IPS-15b (cell line): ENCODE data around the gene TSPAN14.
"Not testable (repeated sequence)": the region's sequence is repeated elsewhere in the genome, so short reads cannot be mapped to it uniquely, and the experiment has no call there.

Source experiments
- H3K27me3 ChIP-seq: one replicate; pipeline ENCODE4 v1.6.1; 2013; ENCODE audit warnings: low read length; ENCODE audit not compliant: control insufficient read depth, insufficient read depth
- H3K36me3 ChIP-seq: one replicate; pipeline ENCODE4 v1.6.1; 2013; ENCODE audit warnings: low read length; ENCODE audit not compliant: control insufficient read depth, insufficient read depth
- H3K4me1 ChIP-seq: one replicate; pipeline ENCODE4 v1.6.1; 2013; ENCODE audit warnings: mild to moderate bottlenecking, low read length; ENCODE audit not compliant: control insufficient read depth, insufficient read depth
- H3K4me3 ChIP-seq: one replicate; pipeline ENCODE4 v1.5.1; 2013; ENCODE audit warnings: low read depth, low read length
- H3K9ac ChIP-seq: one replicate; pipeline ENCODE4 v1.6.1; 2013; ENCODE audit warnings: low read depth, mild to moderate bottlenecking, low read length
- H3K9me3 ChIP-seq: one replicate; pipeline ENCODE4 v1.6.1; 2013; ENCODE audit warnings: mild to moderate bottlenecking, low read length; ENCODE audit not compliant: control insufficient read depth, insufficient read depth

TSPAN14 gene

DNA sequence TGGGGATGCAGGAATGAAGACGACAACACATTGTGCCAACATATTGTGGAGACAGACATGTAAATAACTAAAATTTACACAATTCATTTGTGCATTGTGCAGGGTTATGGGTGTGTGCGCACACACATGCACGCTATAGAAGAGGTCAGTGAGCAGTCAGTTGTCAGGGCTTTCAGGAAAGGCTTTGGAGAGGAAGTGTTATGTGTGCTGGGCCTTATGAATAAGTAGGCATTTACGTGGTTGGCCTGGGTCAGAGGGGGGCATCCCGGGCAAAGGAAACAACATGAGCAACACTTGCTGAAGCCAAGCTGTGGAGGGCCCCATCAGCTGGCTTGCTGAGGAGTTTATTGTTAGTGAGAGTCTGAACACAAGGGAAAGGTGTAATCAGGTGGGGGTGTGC lies 41.6 kb upstream of the TSPAN14 start:
- H3K4me3 ChIP-seq = no peak overlapping the region
- no peaks in the 10 kb centered on the region for H3K9me3 ChIP-seq
- no peak overlapping the region for H3K9ac ChIP-seq
- H3K4me1 ChIP-seq = peaks cover 8% of the 10 kb centered on the region
- H3K36me3 ChIP-seq = no peaks in the 10 kb centered on the region
- H3K27me3 ChIP-seq = peaks cover 35% of the 10 kb centered on the region

DNA sequence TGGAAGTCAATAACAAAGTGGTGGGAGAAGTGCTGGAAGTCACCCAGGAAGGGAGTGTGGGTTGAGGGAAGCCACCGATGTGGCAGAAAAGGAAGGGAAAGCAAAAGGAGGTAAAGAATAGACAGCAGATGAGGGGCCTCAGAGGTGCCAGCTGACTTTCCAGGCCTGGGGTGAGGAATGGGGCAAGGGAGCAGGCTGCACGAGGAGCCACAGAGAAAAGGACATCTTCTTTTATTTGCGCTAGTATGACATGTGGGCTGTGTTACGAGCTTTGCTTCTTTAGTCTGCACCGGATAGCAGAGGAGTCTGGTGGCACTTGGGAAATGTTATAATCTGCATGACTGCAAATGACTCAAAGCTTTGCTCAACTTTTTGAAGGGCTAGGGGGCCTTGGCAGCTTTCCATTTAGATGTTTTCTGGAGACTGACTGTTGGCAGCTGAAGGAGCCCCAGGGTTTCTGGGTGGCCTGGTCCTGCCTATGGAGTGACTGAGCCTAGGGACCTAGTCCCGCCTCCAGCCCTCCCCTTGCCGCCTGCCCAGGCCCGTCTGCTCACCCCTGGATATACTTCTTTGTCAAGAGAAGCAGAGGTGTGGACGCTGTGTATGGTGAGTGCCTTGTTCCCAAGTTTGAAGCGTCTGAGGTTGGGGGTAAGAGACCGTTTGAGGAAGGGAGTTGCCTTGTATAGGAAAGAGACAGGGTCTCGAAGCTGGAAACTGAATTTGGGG lies 40.7 kb upstream of the TSPAN14 start:
- H3K9ac ChIP-seq = no peak overlapping the region
- no peaks in the 10 kb centered on the region for H3K9me3 ChIP-seq
- no peaks in the 10 kb centered on the region for H3K36me3 ChIP-seq
- peaks cover 15% of the 10 kb centered on the region for H3K4me1 ChIP-seq
- peaks cover 31% of the 10 kb centered on the region for H3K27me3 ChIP-seq
- no peak overlapping the region for H3K4me3 ChIP-seq

DNA sequence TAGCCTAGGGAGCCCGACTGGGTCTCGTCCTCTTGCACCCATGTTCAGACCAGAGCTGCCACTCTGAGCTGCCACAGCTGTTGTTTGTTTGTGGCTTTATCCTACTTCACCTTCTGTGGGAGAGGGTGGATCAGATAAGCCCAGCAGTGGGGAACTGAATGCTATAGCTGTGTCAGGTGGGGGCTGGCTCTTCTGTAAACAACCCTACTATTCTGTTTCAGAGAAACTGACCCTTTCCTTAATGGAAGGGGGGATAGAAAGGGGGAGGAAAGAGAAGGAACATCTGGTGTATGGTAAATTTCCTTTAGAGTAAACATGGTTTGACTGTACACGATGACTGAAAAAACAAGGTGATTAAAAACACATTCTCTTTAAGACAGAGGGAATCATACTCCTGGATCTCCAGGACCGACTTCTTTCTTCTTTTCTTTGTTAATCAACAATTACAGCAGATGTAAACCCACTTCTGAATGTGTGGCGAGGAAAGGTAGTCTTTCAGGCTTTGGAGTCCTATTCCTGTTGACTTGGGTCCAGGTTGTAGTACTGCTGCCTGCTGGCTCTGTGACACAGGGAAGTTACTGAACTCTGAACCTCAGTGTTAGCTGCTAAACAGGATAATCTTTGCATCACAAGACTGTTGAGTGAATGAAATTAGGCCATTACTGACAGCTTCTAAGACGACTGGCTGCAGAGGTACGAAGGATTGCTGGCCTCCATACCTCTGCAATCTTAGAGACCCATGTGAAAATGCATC lies 39.8 kb upstream of the TSPAN14 start:
- H3K4me3 ChIP-seq = no peak overlapping the region
- H3K4me1 ChIP-seq = peaks cover 18% of the 10 kb centered on the region
- no peaks in the 10 kb centered on the region for H3K9me3 ChIP-seq
- no peak overlapping the region for H3K9ac ChIP-seq
- peaks cover 28% of the 10 kb centered on the region for H3K27me3 ChIP-seq
- H3K36me3 ChIP-seq = no peaks in the 10 kb centered on the region

GRCh38 chr10:80415734-80416478 lies 38.2 kb upstream of the TSPAN14 start:
- Histone ChIP-seq H3K4me3 (no peak overlapping the region), H3K36me3 (no peaks in the 10 kb centered on the region), H3K9me3 (no peaks in the 10 kb centered on the region), H3K27me3 (peaks cover 19% of the 10 kb centered on the region), H3K9ac (no peak overlapping the region), H3K4me1 (peaks cover 21% of the 10 kb centered on the region)

- H3K4me1 ChIP-seq = peaks cover 21% of the 10 kb centered on the region
- peak overlapping the region; percentile 18 for H3K4me3 ChIP-seq
- H3K27me3 ChIP-seq = peaks cover 19% of the 10 kb centered on the region
- H3K9ac ChIP-seq = no peak overlapping the region
- H3K9me3 ChIP-seq = no peaks in the 10 kb centered on the region
- H3K36me3 ChIP-seq = no peaks in the 10 kb centered on the region
These were observed 37.5 kb upstream of the TSPAN14 start for GRCh38 chr10:80416479-80417098.

DNA sequence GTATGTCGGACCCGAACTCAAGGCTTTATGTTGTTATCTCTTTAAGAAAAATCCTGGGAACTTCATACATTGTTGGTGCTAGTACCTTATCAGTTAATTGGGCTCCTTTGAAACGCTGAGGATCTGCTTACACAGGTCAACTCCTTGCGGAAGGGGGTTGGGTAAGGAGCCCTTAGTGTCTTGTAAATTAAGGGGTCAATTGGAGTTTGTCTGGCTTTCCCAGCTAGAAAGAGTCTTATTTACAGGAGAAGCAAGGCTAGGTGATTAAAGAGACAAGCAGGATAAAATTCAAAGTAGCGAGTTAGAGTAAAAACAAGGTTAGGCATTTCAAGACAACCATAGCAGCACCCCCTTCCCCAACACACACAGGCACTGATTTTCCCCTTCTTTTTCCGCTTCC lies 36.9 kb upstream of the TSPAN14 start:
- not testable (repeated sequence) for H3K4me3 ChIP-seq, H3K9ac ChIP-seq, H3K9me3 ChIP-seq, H3K36me3 ChIP-seq
- H3K27me3 ChIP-seq = peaks cover 19% of the 10 kb centered on the region
- peaks cover 21% of the 10 kb centered on the region for H3K4me1 ChIP-seq

GRCh38 chr10:80421050-80421706 lies 32.9 kb upstream of the TSPAN14 start:
- peaks cover 19% of the 10 kb centered on the region for H3K4me1 ChIP-seq
- no peaks in the 10 kb centered on the region for H3K9me3 ChIP-seq
- H3K4me3 ChIP-seq = no peak overlapping the region
- H3K27me3 ChIP-seq = peaks cover 6% of the 10 kb centered on the region
- no peaks in the 10 kb centered on the region for H3K36me3 ChIP-seq
- H3K9ac ChIP-seq = no peak overlapping the region

- Histone ChIP-seq H3K9ac (no peak overlapping the region), H3K27me3 (no peaks in the 10 kb centered on the region), H3K9me3 (no peaks in the 10 kb centered on the region), H3K4me1 (peaks cover 13% of the 10 kb centered on the region), H3K4me3 (no peak overlapping the region), H3K36me3 (peaks cover 3% of the 10 kb centered on the region)
These were observed 32.2 kb upstream of the TSPAN14 start for GRCh38 chr10:80421707-80422536.

DNA sequence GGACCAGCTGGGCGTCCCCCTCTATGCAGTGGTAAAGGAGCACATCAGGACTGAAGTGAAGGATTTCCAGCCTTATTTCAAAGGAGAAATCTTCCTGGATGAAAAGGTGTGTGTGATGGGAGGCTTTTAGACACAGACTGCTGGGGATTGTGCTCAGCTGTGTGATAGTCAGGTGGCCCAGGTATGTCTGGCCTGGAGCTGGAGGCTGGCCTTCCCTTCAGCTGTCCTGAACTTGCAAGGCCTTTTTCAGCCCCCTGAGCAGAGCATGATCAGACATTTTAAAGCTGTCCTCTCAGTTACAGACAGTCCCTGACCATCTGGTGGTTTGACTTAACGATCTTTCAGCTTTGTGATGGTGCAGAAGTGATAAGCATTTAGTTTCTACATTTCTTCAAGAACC lies 28.2 kb upstream of the TSPAN14 start:
- Histone ChIP-seq H3K4me1 (no peaks in the 10 kb centered on the region), H3K9me3 (no peaks in the 10 kb centered on the region), H3K27me3 (no peaks in the 10 kb centered on the region), H3K4me3 (no peak overlapping the region), H3K36me3 (peaks cover 10% of the 10 kb centered on the region), H3K9ac (no peak overlapping the region)

DNA sequence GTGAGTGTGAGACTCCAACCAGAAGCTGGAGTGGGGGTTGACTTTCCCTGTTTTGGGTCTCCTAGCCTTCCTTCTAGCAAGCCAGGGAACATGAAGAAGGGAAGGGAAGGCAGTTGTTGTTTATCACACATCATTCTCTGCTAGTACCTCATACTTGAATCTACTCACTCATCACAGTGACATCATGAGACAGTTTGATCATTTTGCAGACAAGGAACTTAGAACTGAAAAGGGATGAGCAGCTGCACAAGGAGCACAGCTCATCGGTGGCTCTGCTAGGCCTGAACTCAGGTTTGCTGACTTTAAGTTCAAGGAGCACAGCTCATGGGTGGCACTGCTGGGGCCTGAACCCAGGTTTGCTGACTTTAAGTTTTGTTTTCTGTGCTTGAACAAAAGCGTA lies 26.6 kb upstream of the TSPAN14 start:
- H3K4me3 ChIP-seq = no peak overlapping the region
- peaks cover 13% of the 10 kb centered on the region for H3K36me3 ChIP-seq
- no peaks in the 10 kb centered on the region for H3K9me3 ChIP-seq
- no peaks in the 10 kb centered on the region for H3K27me3 ChIP-seq
- no peaks in the 10 kb centered on the region for H3K4me1 ChIP-seq
- H3K9ac ChIP-seq = no peak overlapping the region
